GM12878 (cell line): ENCODE data around the gene LRCH4. TPM values are rescaled to one million over a fixed set of nuclear protein-coding genes. Genes with fewer than 3 reads are reported as not detected.

ENCODE experiments used
- ATF7 ChIP-seq: fragments of 450-650 bp; IDR thresholded peaks from 2 replicates; pipeline ENCODE4 v1.6.1; 2016; ENCODE audit warnings: low read depth, mild to moderate bottlenecking
- CEBPB ChIP-seq, 2 experiments: fragments of 150-350 bp in 1 of 2; IDR thresholded peaks; 2 replicates each; pipeline ENCODE4 v1.6.1; 2012 to 2014; ENCODE audit warnings: low read depth in 2 of 2, low read length in 2 of 2, borderline replicate concordance in 1 of 2, inconsistent platforms in 1 of 2
- IRF4 ChIP-seq: IDR thresholded peaks from 2 replicates; pipeline ENCODE4 v1.6.1; 2011; ENCODE audit warnings: low read depth, low read length
- KLF5 ChIP-seq: fragments of 450-650 bp; IDR thresholded peaks from 2 replicates; pipeline ENCODE4 v1.6.1; 2014; ENCODE audit warnings: mild to moderate bottlenecking; ENCODE audit not compliant: partially characterized antibody
- NFYB ChIP-seq: IDR thresholded peaks from 2 replicates; pipeline ENCODE4 v1.6.1; 2011; ENCODE audit warnings: low read depth, mild to moderate bottlenecking, low read length, improper control_type of control experiment, moderate library complexity; ENCODE audit not compliant: insufficient read depth
- NR2C2 ChIP-seq: IDR thresholded peaks from 2 replicates; pipeline ENCODE4 v1.6.1; 2011; ENCODE audit warnings: borderline replicate concordance, low read depth; ENCODE audit not compliant: control insufficient read depth, insufficient read length
- RAD51 ChIP-seq: fragments of 450-650 bp; IDR thresholded peaks from 2 replicates; pipeline ENCODE4 v1.6.1; 2016; ENCODE audit warnings: moderate library complexity, mild to moderate bottlenecking, inconsistent platforms
- RCOR1 ChIP-seq: conservative IDR thresholded peaks from 2 replicates; pipeline ENCODE4 v1.6.1; 2012; ENCODE audit warnings: low read depth, low read length, improper control_type of control experiment
- REST ChIP-seq: IDR thresholded peaks from 2 replicates; pipeline ENCODE4 v1.6.1; 2012; ENCODE audit warnings: mild to moderate bottlenecking, low read depth, low read length
- SMAD1 ChIP-seq: fragments of 450-650 bp; IDR thresholded peaks from 2 replicates; pipeline ENCODE4 v1.6.1; 2018; ENCODE audit warnings: mild to moderate bottlenecking, low read depth; ENCODE audit not compliant: partially characterized antibody
- STAT3 ChIP-seq: IDR thresholded peaks from 2 replicates; pipeline ENCODE4 v1.6.1; 2011; ENCODE audit warnings: low read depth, low read length, improper control_type of control experiment
- SUZ12 ChIP-seq: fragments of 200-600 bp; sonication (generic); IDR thresholded peaks from one replicate; pipeline ENCODE4 v1.6.1; 2018; ENCODE audit warnings: antibody characterized with exemption, mild to moderate bottlenecking; ENCODE audit not compliant: unreplicated experiment
- YY1 ChIP-seq: IDR thresholded peaks from 2 replicates; pipeline ENCODE4 v1.6.1; 2011; ENCODE audit warnings: low read depth, mild to moderate bottlenecking, low read length
- ZBTB33 ChIP-seq: fragments of 450-650 bp; IDR thresholded peaks from 2 replicates; pipeline ENCODE4 v1.6.1; 2017; ENCODE audit warnings: mild to moderate bottlenecking
- polyA plus RNA-seq, 11 experiments: library from polyadenylated mRNA; depleted of rRNA in 4 of 11; unstranded in 6 of 11; stranded (reverse) in 5 of 11; fragments of >200 nt; fragmentation: Nextera tagmentation in 4 of 11; fragmentation: Illumina TruSeq in 1 of 11; extraction: Ambion mirVana in 4 of 11; extraction: Trizol in 1 of 11; gene quantifications; 1 replicate in 1 of 11; 2 replicates in 10 of 11; pipeline versions ENCODE4 v1.2.1 to v1.2.3, GENCODE V29; 2011 to 2016; ENCODE audit warnings: inconsistent platforms in 2 of 11, missing spikeins in 2 of 11, low read depth in 1 of 11
- total RNA-seq, 4 experiments: library from RNA; depleted of rRNA in 3 of 4; stranded (reverse); fragments of >200 nt in 3 of 4; fragmentation: Illumina TruSeq in 1 of 4; extraction: Trizol in 1 of 4; gene quantifications; 2 replicates each; pipeline versions ENCODE4 v1.2.1 to v1.2.3, GENCODE V29; 2013 to 2021
- TF ChIP-seq, protein P1 (sequence below): IDR thresholded peaks from 2 replicates; pipeline ENCODE4 v1.6.1; 2012; ENCODE audit warnings: improper control_type of control experiment, low read depth, low read length; ENCODE audit not compliant: insufficient replicate concordance
- TF ChIP-seq, protein P2 (sequence below): fragments of 450-650 bp; IDR thresholded peaks from 2 replicates; pipeline ENCODE4 v1.6.1; 2014; ENCODE audit warnings: mild to moderate bottlenecking

LRCH4 gene
- total and polyA plus RNA-seq, 10 of the 15 experiments (the other 5 are each of a cell fraction or from before 2014, with no cell fraction given), result 0.58 to 96.7 (median 28.4) TPM

DNA sequence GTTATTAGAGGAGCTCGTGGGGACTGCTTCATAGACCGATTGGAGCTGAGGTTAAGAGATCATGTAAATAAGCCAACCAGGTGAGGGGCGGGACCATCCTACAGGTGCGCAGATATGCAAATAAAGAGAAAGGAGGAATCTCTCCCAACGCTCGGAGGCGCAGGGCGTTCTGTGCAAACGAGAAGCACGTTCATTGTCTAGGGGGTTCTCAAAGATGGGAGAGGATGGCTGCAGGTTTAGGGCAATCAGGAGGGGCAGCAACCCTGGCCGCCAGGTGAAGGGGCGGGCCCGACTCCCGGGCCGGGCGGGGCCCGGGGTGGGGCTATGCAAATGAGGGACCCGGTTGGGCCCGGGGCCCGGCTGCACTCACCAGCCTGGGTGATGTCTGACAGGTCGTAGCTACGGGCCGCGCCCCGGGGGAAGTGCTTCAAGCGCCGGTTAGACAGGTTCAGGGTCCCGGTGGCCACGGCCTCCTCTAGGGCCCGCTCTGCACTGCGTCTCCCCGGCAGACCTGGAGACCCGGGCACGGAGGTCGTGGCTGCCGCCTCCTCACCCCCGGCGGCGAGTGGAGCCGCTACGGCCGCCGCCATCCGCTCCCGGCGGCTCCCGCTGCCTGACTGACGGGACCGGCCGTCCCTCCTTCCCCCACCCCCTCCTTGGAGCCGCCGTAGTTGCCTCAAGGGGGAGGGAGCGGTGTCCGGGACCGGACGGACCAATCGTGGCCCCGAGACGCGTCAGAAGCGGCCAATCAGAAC lies at the start of gene LRCH4 (continued):
- no peak for TF ChIP-seq NR2C2
- no peak for TF ChIP-seq ZBTB33
- TF ChIP-seq, protein P1, sequence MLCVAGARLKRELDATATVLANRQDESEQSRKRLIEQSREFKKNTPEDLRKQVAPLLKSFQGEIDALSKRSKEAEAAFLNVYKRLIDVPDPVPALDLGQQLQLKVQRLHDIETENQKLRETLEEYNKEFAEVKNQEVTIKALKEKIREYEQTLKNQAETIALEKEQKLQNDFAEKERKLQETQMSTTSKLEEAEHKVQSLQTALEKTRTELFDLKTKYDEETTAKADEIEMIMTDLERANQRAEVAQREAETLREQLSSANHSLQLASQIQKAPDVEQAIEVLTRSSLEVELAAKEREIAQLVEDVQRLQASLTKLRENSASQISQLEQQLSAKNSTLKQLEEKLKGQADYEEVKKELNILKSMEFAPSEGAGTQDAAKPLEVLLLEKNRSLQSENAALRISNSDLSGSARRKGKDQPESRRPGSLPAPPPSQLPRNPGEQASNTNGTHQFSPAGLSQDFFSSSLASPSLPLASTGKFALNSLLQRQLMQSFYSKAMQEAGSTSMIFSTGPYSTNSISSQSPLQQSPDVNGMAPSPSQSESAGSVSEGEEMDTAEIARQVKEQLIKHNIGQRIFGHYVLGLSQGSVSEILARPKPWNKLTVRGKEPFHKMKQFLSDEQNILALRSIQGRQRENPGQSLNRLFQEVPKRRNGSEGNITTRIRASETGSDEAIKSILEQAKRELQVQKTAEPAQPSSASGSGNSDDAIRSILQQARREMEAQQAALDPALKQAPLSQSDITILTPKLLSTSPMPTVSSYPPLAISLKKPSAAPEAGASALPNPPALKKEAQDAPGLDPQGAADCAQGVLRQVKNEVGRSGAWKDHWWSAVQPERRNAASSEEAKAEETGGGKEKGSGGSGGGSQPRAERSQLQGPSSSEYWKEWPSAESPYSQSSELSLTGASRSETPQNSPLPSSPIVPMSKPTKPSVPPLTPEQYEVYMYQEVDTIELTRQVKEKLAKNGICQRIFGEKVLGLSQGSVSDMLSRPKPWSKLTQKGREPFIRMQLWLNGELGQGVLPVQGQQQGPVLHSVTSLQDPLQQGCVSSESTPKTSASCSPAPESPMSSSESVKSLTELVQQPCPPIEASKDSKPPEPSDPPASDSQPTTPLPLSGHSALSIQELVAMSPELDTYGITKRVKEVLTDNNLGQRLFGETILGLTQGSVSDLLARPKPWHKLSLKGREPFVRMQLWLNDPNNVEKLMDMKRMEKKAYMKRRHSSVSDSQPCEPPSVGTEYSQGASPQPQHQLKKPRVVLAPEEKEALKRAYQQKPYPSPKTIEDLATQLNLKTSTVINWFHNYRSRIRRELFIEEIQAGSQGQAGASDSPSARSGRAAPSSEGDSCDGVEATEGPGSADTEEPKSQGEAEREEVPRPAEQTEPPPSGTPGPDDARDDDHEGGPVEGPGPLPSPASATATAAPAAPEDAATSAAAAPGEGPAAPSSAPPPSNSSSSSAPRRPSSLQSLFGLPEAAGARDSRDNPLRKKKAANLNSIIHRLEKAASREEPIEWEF, result no peak
- no peak for TF ChIP-seq ATF7
- no peak for TF ChIP-seq RCOR1
- peak; percentile 89 for TF ChIP-seq YY1
- TF ChIP-seq, protein P2, sequence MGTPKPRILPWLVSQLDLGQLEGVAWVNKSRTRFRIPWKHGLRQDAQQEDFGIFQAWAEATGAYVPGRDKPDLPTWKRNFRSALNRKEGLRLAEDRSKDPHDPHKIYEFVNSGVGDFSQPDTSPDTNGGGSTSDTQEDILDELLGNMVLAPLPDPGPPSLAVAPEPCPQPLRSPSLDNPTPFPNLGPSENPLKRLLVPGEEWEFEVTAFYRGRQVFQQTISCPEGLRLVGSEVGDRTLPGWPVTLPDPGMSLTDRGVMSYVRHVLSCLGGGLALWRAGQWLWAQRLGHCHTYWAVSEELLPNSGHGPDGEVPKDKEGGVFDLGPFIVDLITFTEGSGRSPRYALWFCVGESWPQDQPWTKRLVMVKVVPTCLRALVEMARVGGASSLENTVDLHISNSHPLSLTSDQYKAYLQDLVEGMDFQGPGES, result no peak
- TF ChIP-seq CEBPB (IDR thresholded peaks at IDR 0.05; ENCODE audit: borderline replicate concordance in 1 of 2, low read depth in 2 of 2, low read length in 2 of 2), result no peak
- no peak for TF ChIP-seq NFYB
- TF ChIP-seq SMAD1, result no peak
- no peak for TF ChIP-seq KLF5
- no peak for TF ChIP-seq RAD51
- no peak for TF ChIP-seq REST
- no peak for TF ChIP-seq STAT3
- TF ChIP-seq IRF4, result no peak
- no peak for TF ChIP-seq SUZ12
